ENCODE measurements around the gene NAALADL2.

- TF ChIP-seq CTCF (IDR thresholded peaks at IDR 0.05) (no peak), ZFX (IDR thresholded peaks at IDR 0.05; ENCODE audit: borderline replicate concordance) (no peak)
Measured at GRCh38 chr3:175807175-175807574, 948.0 kb downstream of the NAALADL2 start.
